Testis (tissue), 3 donors: Measurements from ENCODE around the gene AGBL4. TPM values are rescaled to one million over a fixed set of nuclear protein-coding genes. Genes with fewer than 3 reads are reported as not detected.
"Not testable (repeated sequence)": the region's sequence is repeated elsewhere in the genome, so short reads cannot be mapped to it uniquely, and the experiment has no call there.

Experiments
- DNase-seq: peaks from one replicate; pipeline ENCODE4 v3.0.0-alpha.2; 2019
- H3K27ac ChIP-seq, 2 donors: fragments of 200-600 bp; sonication (generic); one replicate each; pipeline ENCODE4 v1.5.1; 2019
- H3K27me3 ChIP-seq: fragments of 200-600 bp; sonication (generic); one replicate; pipeline ENCODE4 v1.5.1; 2019
- H3K36me3 ChIP-seq: fragments of 200-600 bp; sonication (generic); one replicate; pipeline ENCODE4 v1.5.1; 2017; ENCODE audit warnings: low read depth; ENCODE audit errors: missing control alignments
- H3K4me1 ChIP-seq: fragments of 200-600 bp; sonication (generic); one replicate; pipeline ENCODE4 v1.5.1; 2019
- H3K4me3 ChIP-seq, 2 donors: fragments of 200-600 bp; sonication (generic); one replicate each; pipeline ENCODE4 v1.5.1; 2017 to 2019
- H3K9me3 ChIP-seq: fragments of 200-600 bp; sonication (generic); one replicate; pipeline ENCODE4 v1.5.1; 2017
- CTCF ChIP-seq, 3 experiments: fragments of 450-650 bp in 2 of 3; fragments of 200-600 bp in 1 of 3; sonication (generic) in 1 of 3; IDR thresholded peaks; one replicate each; pipeline ENCODE4 v1.5.1; 2016 to 2019; ENCODE audit warnings: antibody characterized with exemption in 3 of 3, mild to moderate bottlenecking in 2 of 3, moderate library complexity in 1 of 3
- POLR2A ChIP-seq: fragments of 450-650 bp; IDR thresholded peaks from one replicate; pipeline ENCODE4 v1.6.1; 2017; ENCODE audit warnings: antibody characterized with exemption, mild to moderate bottlenecking, moderate library complexity
- WGBS, 2 donors: methylation state at CpG; one replicate each; pipeline ENCODE4 v1.1.5; 2018; 5-methylcytosine and 5-hydroxymethylcytosine counted together
- intact Hi-C: fragments of 100-400 bp; cut with DNase I; formaldehyde crosslinking; loops from one replicate; pipeline ENCODE4 v1.15.1; 2023; ENCODE audit warnings: low total_unique reads
- polyA plus RNA-seq: library from polyadenylated mRNA; stranded (reverse); fragments of 350-450 nt; fragmentation: Illumina TruSeq; extraction: RNeasy Lipid Tissue Mini Kit (QIAGEN cat#74804); gene quantifications from one replicate; pipeline ENCODE4 v1.2.3, GENCODE V29; 2014; ENCODE audit warnings: low read depth, low replicate concordance; ENCODE audit not compliant: insufficient read depth
- total RNA-seq, 2 donors: library from RNA; depleted of rRNA; stranded (reverse); fragments of >200 nt; gene quantifications; one replicate each; pipeline ENCODE4 v1.2.3, GENCODE V29; 2016

The AGBL4 gene
- total and polyA plus RNA-seq, 3 donors from 2014 or later, result 3.3 to 6.9 (median 5.8) TPM

DNA sequence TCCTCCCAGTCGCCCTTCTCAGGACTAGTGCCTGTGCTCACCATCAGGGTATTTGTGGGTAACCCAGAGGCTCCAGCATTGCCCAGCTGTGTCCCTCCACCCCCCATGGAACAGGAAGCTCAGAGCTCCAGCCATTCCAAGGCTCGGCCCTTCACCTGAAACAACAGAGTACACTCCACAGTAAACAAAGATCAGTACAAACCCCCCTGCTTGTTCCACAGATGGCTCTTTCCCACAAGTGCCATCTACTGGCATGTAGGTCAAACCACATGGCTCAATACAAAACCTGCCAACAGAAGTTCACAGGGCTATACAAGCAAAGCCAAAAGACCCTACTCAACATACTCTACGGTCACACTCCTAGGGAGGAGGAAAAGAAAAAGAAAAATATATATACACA is 258.7 kb downstream of the AGBL4 start:
- no peak for TF ChIP-seq CTCF (IDR thresholded peaks at IDR 0.05)
- TF ChIP-seq POLR2A, result no peak
- no peak for DNase-seq
- Histone ChIP-seq H3K9me3 (no peaks in the 10 kb centered on the region), H3K27me3 (no peaks in the 10 kb centered on the region), H3K4me1 (no peaks in the 10 kb centered on the region), H3K27ac (no peak overlapping the region), H3K4me3 (no peak overlapping the region), H3K36me3 (no peaks in the 10 kb centered on the region)
- WGBS, 2 donors, result 58 to 60% methylated on average over 3 of the region's 3 CpGs
- intact Hi-C loops, result no loop called here

DNA sequence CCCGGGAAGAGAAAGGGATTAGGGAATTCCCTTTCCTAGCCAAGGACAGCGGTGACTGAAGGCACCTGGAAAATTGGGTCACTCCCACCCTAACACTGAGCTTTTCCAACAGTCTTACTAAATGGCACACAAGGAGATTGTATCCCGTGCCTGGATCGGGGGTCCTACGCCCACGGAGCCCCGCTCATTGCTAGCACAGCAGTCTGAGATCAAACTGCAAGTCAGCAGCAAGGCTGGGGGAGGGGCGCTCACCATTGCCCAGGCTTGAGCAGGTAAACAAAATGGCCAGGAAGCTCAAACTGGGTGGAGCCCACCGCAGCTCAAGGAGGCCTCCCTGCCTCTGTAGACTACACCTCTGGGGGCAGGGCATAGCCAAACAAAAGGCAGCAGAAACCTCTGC is 285.6 kb downstream of the AGBL4 start:
- intact Hi-C loops, DNase-seq, H3K4me3 ChIP-seq, H3K9me3 ChIP-seq, H3K27me3 ChIP-seq, H3K27ac ChIP-seq, H3K36me3 ChIP-seq, H3K4me1 ChIP-seq: not testable (repeated sequence)
- 86 to 89% methylated on average over 4 to 9 of the region's 9 CpGs for WGBS, 2 donors

DNA sequence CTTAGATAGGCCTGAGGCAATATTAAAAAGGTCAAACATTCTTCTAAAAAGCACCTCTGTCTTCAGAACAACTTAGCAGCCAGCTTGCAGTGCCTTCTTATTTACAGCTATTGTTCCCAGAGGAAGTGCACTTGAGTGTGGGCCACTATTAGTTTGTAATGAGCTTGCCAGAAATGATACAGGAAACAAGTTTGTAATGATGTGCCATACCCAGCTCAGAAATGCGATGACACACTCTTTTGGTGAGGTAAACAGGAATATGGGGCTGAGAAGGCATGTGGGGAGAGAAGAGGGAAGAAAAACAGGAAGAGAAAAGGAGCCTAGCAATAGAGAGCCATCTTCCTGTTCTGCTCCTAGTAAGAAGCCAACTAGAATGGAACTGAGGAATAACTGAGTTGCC is 295.4 kb downstream of the AGBL4 start:
- 50 to 69% methylated on average over 1 of the region's 1 CpG for WGBS, 2 donors
- H3K9me3 ChIP-seq, result no peaks in the 10 kb centered on the region
- no peaks in the 10 kb centered on the region for H3K36me3 ChIP-seq
- intact Hi-C loops, result no loop called here
- no peak overlapping the region for H3K27ac ChIP-seq
- no peak overlapping the region for H3K4me3 ChIP-seq
- H3K27me3 ChIP-seq, result no peaks in the 10 kb centered on the region
- no peaks in the 10 kb centered on the region for H3K4me1 ChIP-seq
- no peak for TF ChIP-seq CTCF (IDR thresholded peaks at IDR 0.05)
- no peak for TF ChIP-seq POLR2A
- no peak for DNase-seq

GRCh38 chr1:49723662-49724061 is 300.1 kb downstream of the AGBL4 start:
- Histone ChIP-seq H3K4me1 (no peaks in the 10 kb centered on the region), H3K9me3 (no peaks in the 10 kb centered on the region), H3K4me3 (no peak overlapping the region), H3K27me3 (no peaks in the 10 kb centered on the region), H3K36me3 (no peaks in the 10 kb centered on the region), H3K27ac (no peak overlapping the region)
- DNase-seq, result no peak
- TF ChIP-seq POLR2A (no peak), CTCF (IDR thresholded peaks at IDR 0.05) (no peak)
- WGBS, 2 donors, result 93 to 97% methylated on average over 1 of the region's 1 CpG
- intact Hi-C loops, result no loop called here

DNA sequence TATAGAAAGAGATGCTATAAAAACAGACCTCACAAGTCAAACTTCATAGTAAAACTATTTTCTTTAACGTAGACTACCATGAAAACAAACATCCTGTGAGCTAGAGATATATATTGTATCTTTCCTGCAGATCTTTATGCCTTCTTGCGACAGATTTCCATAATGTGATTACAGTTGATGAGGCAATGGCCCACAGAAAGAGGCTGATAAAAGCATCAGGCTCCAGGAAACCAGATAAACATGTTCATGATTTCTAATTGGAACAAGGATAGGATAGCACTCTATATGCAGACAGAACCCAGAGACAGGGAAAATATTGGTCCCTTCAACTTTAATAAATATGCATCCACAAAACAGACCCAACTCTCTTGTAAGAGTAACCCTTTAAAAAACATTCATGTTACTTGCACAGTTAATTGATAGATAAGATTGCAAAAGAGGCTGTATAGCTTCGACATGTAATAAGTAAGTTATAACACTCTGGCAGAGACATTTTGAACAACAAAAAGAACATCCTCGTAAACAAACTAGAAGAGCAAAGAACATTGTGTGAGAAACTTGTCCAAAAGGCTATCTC is 329.4 kb downstream of the AGBL4 start:
- H3K36me3 ChIP-seq, result no peaks in the 10 kb centered on the region
- intact Hi-C loops, result no loop called here
- no peak for DNase-seq
- no peaks in the 10 kb centered on the region for H3K27me3 ChIP-seq
- H3K4me3 ChIP-seq, result no peak overlapping the region
- no peaks in the 10 kb centered on the region for H3K4me1 ChIP-seq
- no peak overlapping the region for H3K27ac ChIP-seq
- whole genome bisulfite sequencing, 2 donors, result 59 to 66% methylated on average over 4 of the region's 4 CpGs
- H3K9me3 ChIP-seq, result no peaks in the 10 kb centered on the region
- no peak for TF ChIP-seq POLR2A
- no peak for TF ChIP-seq CTCF (IDR thresholded peaks at IDR 0.05)
